ENCODE data around the gene TF.

Gene TF

GRCh38 chr3:133815386-133815785 lies 69.2 kb downstream of the TF start:
- no peak for DNase-seq

GRCh38 chr3:133820129-133820528 lies 73.9 kb downstream of the TF start:
- no peak for DNase-seq

- no peak for DNase-seq
These were observed 74.9 kb downstream of the TF start for GRCh38 chr3:133820889-133821675.

GRCh38 chr3:133821767-133822638 lies 75.8 kb downstream of the TF start:
- peak; percentile 68 for DNase-seq

- DNase-seq, result no peak
These were observed 78.8 kb downstream of the TF start for GRCh38 chr3:133824961-133825485.

- no peak for DNase-seq
These were observed 80.0 kb downstream of the TF start for GRCh38 chr3:133825969-133826727.

- DNase-seq, result no peak
These were observed 80.9 kb downstream of the TF start for GRCh38 chr3:133827136-133827535.

GRCh38 chr3:133827684-133828083 lies 81.5 kb downstream of the TF start:
- no peak for DNase-seq

- no peak for DNase-seq
These were observed 82.5 kb downstream of the TF start for GRCh38 chr3:133828576-133829309.

GRCh38 chr3:133829310-133829707 lies 83.1 kb downstream of the TF start:
- DNase-seq, result no peak

GRCh38 chr3:133830071-133830470 lies 83.9 kb downstream of the TF start:
- no peak for DNase-seq

- no peak for DNase-seq
These were observed 86.0 kb downstream of the TF start for GRCh38 chr3:133831966-133832801.

- DNase-seq, result no peak
These were observed 86.6 kb downstream of the TF start for GRCh38 chr3:133832802-133833144.

GRCh38 chr3:133833267-133833666 lies 87.1 kb downstream of the TF start:
- no peak for DNase-seq

GRCh38 chr3:133833880-133834620 lies 87.9 kb downstream of the TF start:
- no peak for DNase-seq

GRCh38 chr3:133834621-133835417 lies 88.6 kb downstream of the TF start:
- no peak for DNase-seq

GRCh38 chr3:133835418-133835743 lies 89.2 kb downstream of the TF start:
- DNase-seq, result no peak

- no peak for DNase-seq
These were observed 89.8 kb downstream of the TF start for GRCh38 chr3:133835961-133836360.

- no peak for DNase-seq
These were observed 90.4 kb downstream of the TF start for GRCh38 chr3:133836497-133837158.
